ENCODE results near the gene VLDLR.
A peak's percentile ranks its signal among the peaks of the same experiment; 100 is the strongest.

The VLDLR gene

GRCh38 chr9:2621722-2622460 is at the start of gene VLDLR:
TSS of gene VLDLR (plus strand) at chr9:2621787. CDS start at chr9:2622190, 403 bp downstream.
- no peaks in the 10 kb centered on the region for H3K27me3 ChIP-seq (ENCODE audit: control insufficient read depth in 5 of 5, insufficient read depth in 4 of 5, low read length in 5 of 5)
- no peaks in the 10 kb centered on the region for H3K9me3 ChIP-seq (ENCODE audit: control insufficient read depth in 5 of 5, low read length in 5 of 5)
- H3K4me3 ChIP-seq (ENCODE audit: low read depth in 1 of 5, low read length in 5 of 5) = peak within 1 kb of the TSS; percentile 58 to 90 (median 79)
- H3K36me3 ChIP-seq (ENCODE audit: control insufficient read depth in 5 of 5, insufficient read depth in 5 of 5, low read length in 5 of 5) = no peaks in the 10 kb centered on the region
- H3K27ac ChIP-seq (ENCODE audit: low read depth, low read length) = peak within 1 kb of the TSS; percentile 95
- H3K9ac ChIP-seq (ENCODE audit: low read length in 5 of 5) = peak within 1 kb of the TSS in 4 of 5 donors; percentile 64 to 93 (median 82)
- H3K4me1 ChIP-seq (ENCODE audit: control insufficient read depth in 5 of 5, insufficient read depth in 5 of 5, low read length in 5 of 5) = peaks cover 1 to 53% (median 45%) of the 10 kb centered on the region in 5 donors

GRCh38 chr9:2574203-2574602 is 47.4 kb upstream of the VLDLR start:
- no peak overlapping the region for H3K27ac ChIP-seq (ENCODE audit: low read depth, low read length)
- H3K4me1 ChIP-seq (ENCODE audit: control insufficient read depth in 5 of 5, insufficient read depth in 5 of 5, low read length in 5 of 5) = peaks cover 2 to 30% (median 18%) of the 10 kb centered on the region in 5 donors
- no peaks in the 10 kb centered on the region for H3K9me3 ChIP-seq (ENCODE audit: control insufficient read depth in 5 of 5, low read length in 5 of 5)
- no peak overlapping the region for H3K4me3 ChIP-seq (ENCODE audit: low read depth in 1 of 5, low read length in 5 of 5)
- H3K27me3 ChIP-seq (ENCODE audit: control insufficient read depth in 5 of 5, insufficient read depth in 4 of 5, low read length in 5 of 5) = no peaks in the 10 kb centered on the region
- no peaks in the 10 kb centered on the region for H3K36me3 ChIP-seq (ENCODE audit: control insufficient read depth in 5 of 5, insufficient read depth in 5 of 5, low read length in 5 of 5)
- no peak overlapping the region for H3K9ac ChIP-seq (ENCODE audit: low read length in 5 of 5)

GRCh38 chr9:2576631-2577030 is 45.0 kb upstream of the VLDLR start:
- H3K9ac ChIP-seq (ENCODE audit: low read length in 5 of 5) = no peak overlapping the region
- H3K27ac ChIP-seq (ENCODE audit: low read depth, low read length) = no peak overlapping the region
- no peaks in the 10 kb centered on the region for H3K36me3 ChIP-seq (ENCODE audit: control insufficient read depth in 5 of 5, insufficient read depth in 5 of 5, low read length in 5 of 5)
- no peaks in the 10 kb centered on the region for H3K27me3 ChIP-seq (ENCODE audit: control insufficient read depth in 5 of 5, insufficient read depth in 4 of 5, low read length in 5 of 5)
- peaks cover 0 to 11% (median under 1%) of the 10 kb centered on the region in 5 donors for H3K4me1 ChIP-seq (ENCODE audit: control insufficient read depth in 5 of 5, insufficient read depth in 5 of 5, low read length in 5 of 5)
- H3K9me3 ChIP-seq (ENCODE audit: control insufficient read depth in 5 of 5, low read length in 5 of 5) = no peaks in the 10 kb centered on the region
- H3K4me3 ChIP-seq (ENCODE audit: low read depth in 1 of 5, low read length in 5 of 5) = no peak overlapping the region

GRCh38 chr9:2583308-2584013 is 38.1 kb upstream of the VLDLR start:
- Histone ChIP-seq H3K27ac (ENCODE audit: low read depth, low read length) (no peak overlapping the region), H3K27me3 (ENCODE audit: control insufficient read depth in 5 of 5, insufficient read depth in 4 of 5, low read length in 5 of 5) (no peaks in the 10 kb centered on the region), H3K4me1 (ENCODE audit: control insufficient read depth in 5 of 5, insufficient read depth in 5 of 5, low read length in 5 of 5) (peaks cover 0 to 9% (median 0%) of the 10 kb centered on the region in 5 donors), H3K9ac (ENCODE audit: low read length in 5 of 5) (no peak overlapping the region), H3K4me3 (ENCODE audit: low read depth in 1 of 5, low read length in 5 of 5) (no peak overlapping the region), H3K36me3 (ENCODE audit: control insufficient read depth in 5 of 5, insufficient read depth in 5 of 5, low read length in 5 of 5) (no peaks in the 10 kb centered on the region), H3K9me3 (ENCODE audit: control insufficient read depth in 5 of 5, low read length in 5 of 5) (no peaks in the 10 kb centered on the region)

- Histone ChIP-seq H3K27me3 (ENCODE audit: control insufficient read depth in 5 of 5, insufficient read depth in 4 of 5, low read length in 5 of 5) (no peaks in the 10 kb centered on the region), H3K4me3 (ENCODE audit: low read depth in 1 of 5, low read length in 5 of 5) (peak overlapping the region in 1 of 5 donors; percentile 2), H3K9ac (ENCODE audit: low read length in 5 of 5) (no peak overlapping the region), H3K9me3 (ENCODE audit: control insufficient read depth in 5 of 5, low read length in 5 of 5) (peaks cover 0 to 16% (median 11%) of the 10 kb centered on the region in 5 donors), H3K27ac (ENCODE audit: low read depth, low read length) (no peak overlapping the region), H3K36me3 (ENCODE audit: control insufficient read depth in 5 of 5, insufficient read depth in 5 of 5, low read length in 5 of 5) (peaks cover 0 to 4% (median 0%) of the 10 kb centered on the region in 5 donors), H3K4me1 (ENCODE audit: control insufficient read depth in 5 of 5, insufficient read depth in 5 of 5, low read length in 5 of 5) (no peaks in the 10 kb centered on the region)
Observed at GRCh38 chr9:2591967-2592366, 29.6 kb upstream of the VLDLR start.

GRCh38 chr9:2593744-2594143 is 27.8 kb upstream of the VLDLR start:
- H3K4me1 ChIP-seq (ENCODE audit: control insufficient read depth in 5 of 5, insufficient read depth in 5 of 5, low read length in 5 of 5) = peaks cover 0 to 4% (median 3%) of the 10 kb centered on the region in 5 donors
- no peaks in the 10 kb centered on the region for H3K27me3 ChIP-seq (ENCODE audit: control insufficient read depth in 5 of 5, insufficient read depth in 4 of 5, low read length in 5 of 5)
- no peak overlapping the region for H3K9ac ChIP-seq (ENCODE audit: low read length in 5 of 5)
- no peak overlapping the region for H3K4me3 ChIP-seq (ENCODE audit: low read depth in 1 of 5, low read length in 5 of 5)
- no peak overlapping the region for H3K27ac ChIP-seq (ENCODE audit: low read depth, low read length)
- peaks cover 0 to 16% (median 11%) of the 10 kb centered on the region in 5 donors for H3K9me3 ChIP-seq (ENCODE audit: control insufficient read depth in 5 of 5, low read length in 5 of 5)
- H3K36me3 ChIP-seq (ENCODE audit: control insufficient read depth in 5 of 5, insufficient read depth in 5 of 5, low read length in 5 of 5) = peaks cover 0 to 4% (median 0%) of the 10 kb centered on the region in 5 donors

- Histone ChIP-seq H3K4me3 (ENCODE audit: low read depth in 1 of 5, low read length in 5 of 5) (no peak overlapping the region), H3K9me3 (ENCODE audit: control insufficient read depth in 5 of 5, low read length in 5 of 5) (peaks cover 0 to 16% (median 11%) of the 10 kb centered on the region in 5 donors), H3K27me3 (ENCODE audit: control insufficient read depth in 5 of 5, insufficient read depth in 4 of 5, low read length in 5 of 5) (no peaks in the 10 kb centered on the region), H3K36me3 (ENCODE audit: control insufficient read depth in 5 of 5, insufficient read depth in 5 of 5, low read length in 5 of 5) (peaks cover 0 to 4% (median 0%) of the 10 kb centered on the region in 5 donors), H3K9ac (ENCODE audit: low read length in 5 of 5) (no peak overlapping the region), H3K27ac (ENCODE audit: low read depth, low read length) (no peak overlapping the region), H3K4me1 (ENCODE audit: control insufficient read depth in 5 of 5, insufficient read depth in 5 of 5, low read length in 5 of 5) (peaks cover 0 to 11% (median 3%) of the 10 kb centered on the region in 5 donors)
Observed at GRCh38 chr9:2595973-2596372, 25.6 kb upstream of the VLDLR start.

- Histone ChIP-seq H3K4me3 (ENCODE audit: low read depth in 1 of 5, low read length in 5 of 5) (no peak overlapping the region), H3K9me3 (ENCODE audit: control insufficient read depth in 5 of 5, low read length in 5 of 5) (peaks cover 0 to 6% (median under 1%) of the 10 kb centered on the region in 5 donors), H3K9ac (ENCODE audit: low read length in 5 of 5) (no peak overlapping the region), H3K36me3 (ENCODE audit: control insufficient read depth in 5 of 5, insufficient read depth in 5 of 5, low read length in 5 of 5) (peaks cover 0 to under 1% (median 0%) of the 10 kb centered on the region in 5 donors), H3K27ac (ENCODE audit: low read depth, low read length) (no peak overlapping the region), H3K27me3 (ENCODE audit: control insufficient read depth in 5 of 5, insufficient read depth in 4 of 5, low read length in 5 of 5) (no peaks in the 10 kb centered on the region), H3K4me1 (ENCODE audit: control insufficient read depth in 5 of 5, insufficient read depth in 5 of 5, low read length in 5 of 5) (peaks cover 0 to 11% (median 3%) of the 10 kb centered on the region in 5 donors)
Observed at GRCh38 chr9:2597483-2597882, 24.1 kb upstream of the VLDLR start.

- Histone ChIP-seq H3K27me3 (ENCODE audit: control insufficient read depth in 5 of 5, insufficient read depth in 4 of 5, low read length in 5 of 5) (no peaks in the 10 kb centered on the region), H3K4me1 (ENCODE audit: control insufficient read depth in 5 of 5, insufficient read depth in 5 of 5, low read length in 5 of 5) (peaks cover 0 to 11% (median 3%) of the 10 kb centered on the region in 5 donors), H3K36me3 (ENCODE audit: control insufficient read depth in 5 of 5, insufficient read depth in 5 of 5, low read length in 5 of 5) (no peaks in the 10 kb centered on the region), H3K27ac (ENCODE audit: low read depth, low read length) (no peak overlapping the region), H3K4me3 (ENCODE audit: low read depth in 1 of 5, low read length in 5 of 5) (no peak overlapping the region), H3K9me3 (ENCODE audit: control insufficient read depth in 5 of 5, low read length in 5 of 5) (no peaks in the 10 kb centered on the region), H3K9ac (ENCODE audit: low read length in 5 of 5) (no peak overlapping the region)
Observed at GRCh38 chr9:2599896-2600295, 21.7 kb upstream of the VLDLR start.

GRCh38 chr9:2600307-2600706 is 21.3 kb upstream of the VLDLR start:
- peaks cover 0 to 11% (median 3%) of the 10 kb centered on the region in 5 donors for H3K4me1 ChIP-seq (ENCODE audit: control insufficient read depth in 5 of 5, insufficient read depth in 5 of 5, low read length in 5 of 5)
- H3K9me3 ChIP-seq (ENCODE audit: control insufficient read depth in 5 of 5, low read length in 5 of 5) = no peaks in the 10 kb centered on the region
- H3K36me3 ChIP-seq (ENCODE audit: control insufficient read depth in 5 of 5, insufficient read depth in 5 of 5, low read length in 5 of 5) = no peaks in the 10 kb centered on the region
- H3K4me3 ChIP-seq (ENCODE audit: low read depth in 1 of 5, low read length in 5 of 5) = no peak overlapping the region
- no peaks in the 10 kb centered on the region for H3K27me3 ChIP-seq (ENCODE audit: control insufficient read depth in 5 of 5, insufficient read depth in 4 of 5, low read length in 5 of 5)
- H3K27ac ChIP-seq (ENCODE audit: low read depth, low read length) = no peak overlapping the region
- H3K9ac ChIP-seq (ENCODE audit: low read length in 5 of 5) = no peak overlapping the region
